HepG2 (cell line): ENCODE data around the gene COMMD4. TPM values are rescaled to one million over a fixed set of nuclear protein-coding genes. Genes with fewer than 3 reads are reported as not detected.

Experiments used
- ATF6 ChIP-seq: sonication (generic); formaldehyde crosslinking; conservative IDR thresholded peaks from 2 replicates; pipeline ENCODE4 v1.4.0; 2020; ENCODE audit warnings: missing genetic modification reagents
- E2F2 ChIP-seq: sonication (generic); formaldehyde crosslinking; IDR thresholded peaks from 2 replicates; pipeline ENCODE4 v1.4.0; 2020; ENCODE audit warnings: missing genetic modification reagents, borderline replicate concordance
- EEA1 ChIP-seq: sonication (generic); formaldehyde crosslinking; IDR thresholded peaks from 2 replicates; pipeline ENCODE4 v1.5.1; 2020; ENCODE audit warnings: mild to moderate bottlenecking, missing genetic modification reagents, borderline replicate concordance
- ELF3 ChIP-seq: IDR thresholded peaks from 2 replicates; pipeline ENCODE4 v1.6.1; 2016; ENCODE audit warnings: missing genetic modification reagents, missing compliant biosample characterization
- HNRNPL ChIP-seq: fragments of 200-400 bp; formaldehyde crosslinking; IDR thresholded peaks from 2 replicates; pipeline ENCODE4 v1.6.1; 2017; ENCODE audit warnings: mild to moderate bottlenecking, low read depth, low read length
- KDM5A ChIP-seq: fragments of 200-600 bp; sonication (generic); IDR thresholded peaks from 2 replicates; pipeline ENCODE4 v1.7.0; 2018; ENCODE audit warnings: antibody characterized with exemption, mild to moderate bottlenecking, low read length, borderline replicate concordance
- NFIC ChIP-seq: IDR thresholded peaks from 2 replicates; pipeline ENCODE4 v1.6.1; 2012; ENCODE audit warnings: mild to moderate bottlenecking, low read length, inconsistent platforms
- RBM22 ChIP-seq: fragments of 200-400 bp; formaldehyde crosslinking; optimal IDR thresholded peaks from 2 replicates; pipeline ENCODE3; 2017; ENCODE audit warnings: mild to moderate bottlenecking, low read length, moderate library complexity
- SMAD1 ChIP-seq: sonication (generic); formaldehyde crosslinking; IDR thresholded peaks from 2 replicates; pipeline ENCODE4 v1.4.0; 2020; ENCODE audit warnings: missing genetic modification reagents, low read depth, mild to moderate bottlenecking, borderline replicate concordance
- STAT5B ChIP-seq: sonication (generic); formaldehyde crosslinking; IDR thresholded peaks from 2 replicates; pipeline ENCODE4 v1.4.0; 2020; ENCODE audit warnings: missing genetic modification reagents
- TERF1 ChIP-seq: sonication (generic); formaldehyde crosslinking; IDR thresholded peaks from 2 replicates; pipeline ENCODE4 v1.8.0; 2022; ENCODE audit warnings: mild to moderate bottlenecking, missing genetic modification reagents, moderate library complexity
- THRA ChIP-seq: sonication (generic); formaldehyde crosslinking; IDR thresholded peaks from 2 replicates; pipeline ENCODE4 v1.4.0; 2020; ENCODE audit warnings: missing genetic modification reagents, borderline replicate concordance
- TP53 ChIP-seq: sonication (generic); formaldehyde crosslinking; conservative IDR thresholded peaks from 2 replicates; pipeline ENCODE4 v1.4.0; 2020; ENCODE audit warnings: missing genetic modification reagents
- TRIM24 ChIP-seq: sonication (generic); formaldehyde crosslinking; IDR thresholded peaks from 2 replicates; pipeline ENCODE4 v1.8.0; 2022; ENCODE audit warnings: mild to moderate bottlenecking, missing genetic modification reagents
- ZFP90 ChIP-seq: sonication (generic); formaldehyde crosslinking; IDR thresholded peaks from 2 replicates; pipeline ENCODE4 v1.8.0; 2022; ENCODE audit warnings: missing genetic modification reagents, mild to moderate bottlenecking, inconsistent platforms, borderline replicate concordance
- ZNF468 ChIP-seq: sonication (generic); formaldehyde crosslinking; IDR thresholded peaks from 2 replicates; pipeline ENCODE4 v1.8.0; 2022; ENCODE audit warnings: mild to moderate bottlenecking, moderate library complexity, missing genetic modification reagents
- ZNF567 ChIP-seq: sonication (generic); formaldehyde crosslinking; IDR thresholded peaks from 2 replicates; pipeline ENCODE4 v1.8.1; 2023; ENCODE audit warnings: mild to moderate bottlenecking, missing genetic modification reagents, borderline replicate concordance
- ZNF572 ChIP-seq: sonication (generic); formaldehyde crosslinking; IDR thresholded peaks from 2 replicates; pipeline ENCODE4 v1.5.1; 2020; ENCODE audit warnings: mild to moderate bottlenecking, missing genetic modification reagents
- ZNF577 ChIP-seq: sonication (generic); formaldehyde crosslinking; IDR thresholded peaks from 2 replicates; pipeline ENCODE4 v1.4.0; 2020; ENCODE audit warnings: mild to moderate bottlenecking, low read depth, missing genetic modification reagents, borderline replicate concordance
- ZNF761 ChIP-seq: sonication (generic); formaldehyde crosslinking; conservative IDR thresholded peaks from 2 replicates; pipeline ENCODE4 v1.4.0; 2020; ENCODE audit warnings: mild to moderate bottlenecking, missing genetic modification reagents
- polyA plus RNA-seq, 8 experiments: library from polyadenylated mRNA; depleted of rRNA in 3 of 8; stranded (reverse) in 7 of 8; unstranded in 1 of 8; fragments of >200 nt; fragmentation: Illumina TruSeq in 4 of 8; extraction: Trizol in 4 of 8; gene quantifications; 2 replicates each; pipeline versions ENCODE4 v1.2.1 to v1.2.3, GENCODE V29; 2011 to 2016; ENCODE audit warnings: low read depth in 4 of 8, missing spikeins in 1 of 8, mixed read lengths in 1 of 8; ENCODE audit not compliant: insufficient read depth in 1 of 8
- total RNA-seq, 5 experiments: library from RNA; depleted of rRNA; stranded (reverse); fragments of >200 nt; fragmentation: Illumina TruSeq; extraction: Trizol; gene quantifications; 2 replicates each; pipeline ENCODE4 v1.2.3, GENCODE V29; 2016; ENCODE audit warnings: low read depth in 1 of 5
- TF ChIP-seq, protein P1 (sequence below), 2 experiments: sonication (generic) in 1 of 2; formaldehyde crosslinking in 1 of 2; IDR thresholded peaks; 2 replicates each; pipeline versions ENCODE4 v1.4.0 to v1.6.1; 2018 to 2020; ENCODE audit warnings: missing genetic modification reagents in 2 of 2, borderline replicate concordance in 1 of 2, low read depth in 1 of 2, mild to moderate bottlenecking in 1 of 2, missing biosample characterization in 1 of 2

COMMD4 gene
- total and polyA plus RNA-seq, 2 of the 13 experiments (the other 11 are each of a cell fraction or from before 2014, with no cell fraction given): 45.8 to 89.9 TPM

DNA sequence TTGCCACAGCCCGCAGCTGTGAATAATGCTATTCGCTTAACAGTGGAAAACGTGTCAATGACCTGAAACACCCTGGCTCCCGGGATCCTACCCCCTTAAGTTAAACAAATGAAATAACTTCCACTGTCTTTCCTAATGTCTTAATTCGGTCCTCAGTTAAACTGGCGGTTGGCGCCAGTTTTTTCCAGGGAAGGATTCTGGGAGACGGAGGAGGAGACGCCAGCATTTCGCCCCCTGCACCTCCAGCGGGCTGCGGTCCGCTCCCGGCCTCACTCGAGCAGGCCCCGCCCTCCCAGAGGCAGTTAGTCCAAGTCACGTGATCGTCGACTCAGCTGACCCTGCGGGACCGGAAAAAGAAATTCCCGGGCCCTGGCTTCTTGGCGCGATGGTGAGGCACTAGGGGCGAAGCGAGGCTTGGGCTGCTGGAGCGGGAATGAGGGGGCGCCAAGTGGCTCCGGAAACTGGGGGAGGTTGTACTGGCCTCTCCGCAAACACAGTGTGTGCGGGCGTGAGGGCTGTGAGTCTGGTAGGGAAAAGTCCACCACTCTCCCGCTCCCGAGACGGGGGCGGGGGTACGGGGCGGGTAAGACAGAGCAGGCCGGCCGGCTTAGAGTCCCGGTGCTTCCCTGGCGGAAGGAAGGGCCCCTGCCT, at the start of gene COMMD4 (continued):
- TF ChIP-seq TRIM24: no peak
- TF ChIP-seq HNRNPL: 0 out of 2 replicates have a peak, but pooled peaks have one; percentile 43
- TF ChIP-seq TP53 (CRISPR knock-in tag): no peak
- TF ChIP-seq STAT5B (CRISPR knock-in tag): no peak
- 0 out of 2 replicates have a peak, but pooled peaks have one; percentile 61 for TF ChIP-seq ZNF567 (CRISPR knock-in tag)
- TF ChIP-seq, protein P1, sequence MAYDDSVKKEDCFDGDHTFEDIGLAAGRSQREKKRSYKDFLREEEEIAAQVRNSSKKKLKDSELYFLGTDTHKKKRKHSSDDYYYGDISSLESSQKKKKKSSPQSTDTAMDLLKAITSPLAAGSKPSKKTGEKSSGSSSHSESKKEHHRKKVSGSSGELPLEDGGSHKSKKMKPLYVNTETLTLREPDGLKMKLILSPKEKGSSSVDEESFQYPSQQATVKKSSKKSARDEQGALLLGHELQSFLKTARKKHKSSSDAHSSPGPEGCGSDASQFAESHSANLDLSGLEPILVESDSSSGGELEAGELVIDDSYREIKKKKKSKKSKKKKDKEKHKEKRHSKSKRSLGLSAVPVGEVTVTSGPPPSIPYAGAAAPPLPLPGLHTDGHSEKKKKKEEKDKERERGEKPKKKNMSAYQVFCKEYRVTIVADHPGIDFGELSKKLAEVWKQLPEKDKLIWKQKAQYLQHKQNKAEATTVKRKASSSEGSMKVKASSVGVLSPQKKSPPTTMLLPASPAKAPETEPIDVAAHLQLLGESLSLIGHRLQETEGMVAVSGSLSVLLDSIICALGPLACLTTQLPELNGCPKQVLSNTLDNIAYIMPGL (CRISPR knock-in tag; IDR thresholded peaks at IDR 0.05; ENCODE audit: borderline replicate concordance in 1 of 2, low read depth in 1 of 2): peak; percentile 52 to 78; a peak in 3 of 4 replicates
- TF ChIP-seq THRA (CRISPR knock-in tag): peak; percentile 62; the same call in 1 of the 2 replicates
- peak; percentile 92 for TF ChIP-seq NFIC
- peak; percentile 73 for TF ChIP-seq ELF3
- TF ChIP-seq RBM22: no peak
- no peak for TF ChIP-seq E2F2 (CRISPR knock-in tag)
- TF ChIP-seq ZNF761 (CRISPR knock-in tag): no peak; the same call in 1 of the 2 replicates
- peak; percentile 73; the same call in 1 of the 2 replicates for TF ChIP-seq ZNF572
- no peak for TF ChIP-seq ZNF468 (CRISPR knock-in tag)
- no peak for TF ChIP-seq ATF6 (CRISPR knock-in tag)
- no peak for TF ChIP-seq ZFP90
- TF ChIP-seq EEA1: 0 out of 2 replicates have a peak, but pooled peaks have one; percentile 74
- TF ChIP-seq SMAD1 (CRISPR knock-in tag): peak; percentile 87; the same call in 1 of the 2 replicates
- TF ChIP-seq ZNF577 (CRISPR knock-in tag): no peak
- 0 out of 2 replicates have a peak, but pooled peaks have one; percentile 48 for TF ChIP-seq TERF1 (CRISPR knock-in tag)
- peak; percentile 97 for TF ChIP-seq KDM5A
